GM12864 (cell line): ENCODE measurements around the gene C1orf210.

Source experiments
- DNase-seq: peaks from one replicate; pipeline ENCODE4 v3.0.0-alpha.2; 2011; ENCODE audit warnings: low read depth
- H3K4me3 ChIP-seq: 2 replicates; pipeline ENCODE4 v1.5.1; 2011; ENCODE audit warnings: mild to moderate bottlenecking, low read depth, low read length, control low read depth
- CTCF ChIP-seq: IDR thresholded peaks from 2 replicates; pipeline ENCODE4 v1.5.1; 2011; ENCODE audit warnings: low read depth, mild to moderate bottlenecking, moderate library complexity, low read length, control low read depth, inconsistent platforms; ENCODE audit errors: missing control alignments

C1orf210 gene

GRCh38 chr1:43324810-43325209 is 39.4 kb upstream of the C1orf210 start:
- H3K4me3 ChIP-seq: no peak overlapping the region
- no peak for DNase-seq
- TF ChIP-seq CTCF: no peak

GRCh38 chr1:43322506-43322905 is 37.1 kb upstream of the C1orf210 start:
- no peak for TF ChIP-seq CTCF
- H3K4me3 ChIP-seq: no peak overlapping the region
- DNase-seq: no peak

GRCh38 chr1:43321331-43321891 is 36.0 kb upstream of the C1orf210 start:
- H3K4me3 ChIP-seq: no peak overlapping the region
- DNase-seq: no peak
- TF ChIP-seq CTCF: no peak

- H3K4me3 ChIP-seq: no peak overlapping the region
- no peak for TF ChIP-seq CTCF
- DNase-seq: no peak
Observed at GRCh38 chr1:43319766-43320165, 34.4 kb upstream of the C1orf210 start.

- TF ChIP-seq CTCF: no peak
- no peak for DNase-seq
- no peak overlapping the region for H3K4me3 ChIP-seq
Observed at GRCh38 chr1:43319288-43319687, 33.9 kb upstream of the C1orf210 start.

- H3K4me3 ChIP-seq: no peak overlapping the region
- no peak for DNase-seq
- TF ChIP-seq CTCF: no peak
Observed at GRCh38 chr1:43318831-43319230, 33.5 kb upstream of the C1orf210 start.

GRCh38 chr1:43317817-43318471 is 32.6 kb upstream of the C1orf210 start:
- no peak overlapping the region for H3K4me3 ChIP-seq
- no peak for TF ChIP-seq CTCF
- no peak for DNase-seq
